ENCODE data around the gene DNAJC7. TPM values are rescaled to one million over a fixed set of nuclear protein-coding genes. Genes with fewer than 3 reads are reported as not detected.

The DNAJC7 gene
- total RNA-seq, 4 donors from 2014 or later = 46.5 to 72.5 (median 70.7) TPM

DNA sequence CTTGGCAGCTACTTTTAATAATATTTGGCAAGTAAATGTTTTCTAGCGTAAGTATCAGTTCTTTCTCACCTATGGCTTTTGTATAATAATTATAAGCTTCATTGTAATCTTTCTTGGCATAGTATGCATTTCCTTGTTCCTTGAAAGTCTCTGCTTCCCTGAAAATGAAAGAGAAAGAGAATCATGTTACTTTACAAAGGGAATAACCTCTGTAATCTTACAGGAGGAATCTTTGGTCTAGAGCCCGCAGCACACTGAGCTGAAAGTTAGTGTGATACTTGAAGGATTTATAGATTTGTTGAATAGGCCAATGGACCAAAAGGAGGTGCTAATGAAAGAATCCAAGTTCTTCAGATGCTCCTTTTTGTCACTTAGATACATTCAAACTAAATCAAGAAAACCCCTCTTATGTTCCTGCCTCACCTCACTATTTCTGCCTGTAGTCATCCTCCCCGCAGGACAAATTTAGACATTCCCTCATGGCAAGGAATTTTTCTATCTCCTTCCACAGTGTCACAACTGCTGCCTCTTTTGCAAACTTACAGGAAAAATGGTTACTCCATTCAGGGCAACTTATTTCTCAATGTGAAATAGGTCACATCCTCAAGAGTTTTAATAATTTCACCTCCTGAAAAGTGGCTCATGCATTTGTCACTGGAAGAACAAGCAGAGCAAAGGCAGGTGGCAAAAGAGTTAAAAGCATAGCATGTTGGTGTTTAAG lies 16.7 kb downstream of the DNAJC7 start:
- TF ChIP-seq, protein P1, sequence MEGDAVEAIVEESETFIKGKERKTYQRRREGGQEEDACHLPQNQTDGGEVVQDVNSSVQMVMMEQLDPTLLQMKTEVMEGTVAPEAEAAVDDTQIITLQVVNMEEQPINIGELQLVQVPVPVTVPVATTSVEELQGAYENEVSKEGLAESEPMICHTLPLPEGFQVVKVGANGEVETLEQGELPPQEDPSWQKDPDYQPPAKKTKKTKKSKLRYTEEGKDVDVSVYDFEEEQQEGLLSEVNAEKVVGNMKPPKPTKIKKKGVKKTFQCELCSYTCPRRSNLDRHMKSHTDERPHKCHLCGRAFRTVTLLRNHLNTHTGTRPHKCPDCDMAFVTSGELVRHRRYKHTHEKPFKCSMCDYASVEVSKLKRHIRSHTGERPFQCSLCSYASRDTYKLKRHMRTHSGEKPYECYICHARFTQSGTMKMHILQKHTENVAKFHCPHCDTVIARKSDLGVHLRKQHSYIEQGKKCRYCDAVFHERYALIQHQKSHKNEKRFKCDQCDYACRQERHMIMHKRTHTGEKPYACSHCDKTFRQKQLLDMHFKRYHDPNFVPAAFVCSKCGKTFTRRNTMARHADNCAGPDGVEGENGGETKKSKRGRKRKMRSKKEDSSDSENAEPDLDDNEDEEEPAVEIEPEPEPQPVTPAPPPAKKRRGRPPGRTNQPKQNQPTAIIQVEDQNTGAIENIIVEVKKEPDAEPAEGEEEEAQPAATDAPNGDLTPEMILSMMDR (IDR thresholded peaks at IDR 0.05) = no peak
- ATAC-seq (ENCODE audit: low FRiP score) (no peak), DNase-seq (ENCODE audit: low spot score) (no peak)

DNA sequence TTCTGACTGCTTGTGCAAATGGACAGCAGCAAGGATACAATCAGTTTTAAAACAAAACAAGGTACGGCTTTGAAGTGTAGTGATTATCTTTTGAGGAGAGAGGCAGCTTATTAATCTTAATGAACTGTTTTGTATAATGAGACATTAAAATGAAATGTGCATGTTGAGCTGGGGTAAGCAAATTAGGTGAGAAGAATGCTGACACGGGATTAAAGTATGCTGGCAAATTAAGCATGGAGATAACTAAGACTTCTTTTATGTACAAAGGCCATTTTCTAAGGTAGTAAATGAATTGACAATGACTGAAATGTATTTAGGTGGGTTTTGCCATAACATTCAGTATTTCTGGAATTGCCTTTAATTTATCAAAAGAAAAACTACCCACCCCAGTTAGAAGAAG lies 18.7 kb downstream of the DNAJC7 start:
- DNase-seq (ENCODE audit: low spot score) = no peak
- TF ChIP-seq, protein P1 (IDR thresholded peaks at IDR 0.05) = no peak
- ATAC-seq (ENCODE audit: low FRiP score) = no peak

DNA sequence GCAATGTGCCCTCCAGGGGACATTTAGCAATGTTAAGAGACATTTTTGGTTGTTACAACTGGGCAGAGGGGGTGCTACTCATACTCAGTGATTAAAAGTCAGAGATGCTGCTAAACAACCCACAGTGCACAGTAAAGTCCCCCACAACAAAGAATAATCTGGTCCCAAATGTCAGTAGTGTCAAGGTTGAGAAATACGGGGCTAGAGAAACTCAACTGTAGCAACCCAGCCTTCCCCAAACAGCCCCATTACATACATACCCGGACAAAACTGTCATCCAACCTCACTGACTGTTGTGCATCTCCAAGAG lies 20.4 kb downstream of the DNAJC7 start:
- TF ChIP-seq, protein P1 (IDR thresholded peaks at IDR 0.05) = no peak
- ATAC-seq (ENCODE audit: low FRiP score) (no peak), DNase-seq (ENCODE audit: low spot score) (no peak)

DNA sequence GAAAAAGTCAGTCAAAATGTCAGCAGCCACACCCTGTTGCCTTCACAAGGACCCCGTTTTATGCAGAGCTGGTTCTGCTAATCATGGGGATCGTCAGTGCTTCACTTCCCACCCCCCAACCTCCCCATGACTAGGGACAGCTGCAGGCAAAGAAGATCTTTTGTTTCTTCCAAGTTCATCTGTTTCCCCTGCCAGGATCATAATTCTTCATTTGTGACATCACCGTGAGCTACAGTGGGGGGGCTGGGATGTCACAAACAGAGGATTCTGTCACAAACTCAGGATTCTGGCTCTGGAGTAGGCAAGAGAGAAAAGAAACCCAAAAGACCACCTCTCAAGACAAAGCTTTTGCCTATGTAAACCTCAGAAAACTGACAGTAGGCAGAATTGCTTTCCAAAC lies 24.7 kb downstream of the DNAJC7 start:
- no peak for DNase-seq (ENCODE audit: low spot score)
- TF ChIP-seq, protein P1 (IDR thresholded peaks at IDR 0.05) = no peak
- ATAC-seq (ENCODE audit: low FRiP score) = no peak

DNA sequence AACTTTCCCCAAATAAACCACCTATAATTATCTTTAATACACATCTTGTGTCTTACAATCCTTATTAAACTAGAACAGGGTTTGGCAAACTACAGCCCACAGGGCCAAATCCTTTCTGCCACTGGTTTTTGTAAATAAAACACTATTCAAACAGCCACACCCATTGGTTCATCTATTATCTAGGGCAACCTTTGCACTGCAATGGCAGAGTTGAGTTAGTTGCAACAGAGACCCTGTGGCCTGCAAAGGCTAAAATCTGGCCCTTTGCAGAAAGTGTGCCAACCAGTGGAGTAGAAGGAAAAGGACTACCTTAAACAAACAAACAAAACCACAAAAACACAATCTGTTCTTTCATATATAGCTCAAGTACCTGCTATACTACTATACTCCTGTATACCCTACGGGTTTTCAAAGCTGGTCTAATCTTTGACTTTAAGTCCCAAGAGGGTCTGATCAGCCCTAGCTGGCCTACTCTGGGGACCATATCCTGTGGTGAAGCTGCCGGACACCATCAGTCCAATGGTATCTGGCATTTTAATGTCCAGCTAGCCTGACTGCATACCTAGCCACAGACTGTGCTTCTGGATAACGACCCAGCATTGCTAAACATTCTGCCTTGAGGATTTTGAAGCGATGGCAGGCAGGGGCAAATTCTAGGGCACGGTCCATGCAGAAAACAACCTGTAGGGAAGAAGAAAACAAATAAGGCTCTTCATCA lies 27.4 kb downstream of the DNAJC7 start:
- ATAC-seq (ENCODE audit: low FRiP score) (no peak), DNase-seq (ENCODE audit: low spot score) (no peak)
- TF ChIP-seq, protein P1 (IDR thresholded peaks at IDR 0.05) = no peak

DNA sequence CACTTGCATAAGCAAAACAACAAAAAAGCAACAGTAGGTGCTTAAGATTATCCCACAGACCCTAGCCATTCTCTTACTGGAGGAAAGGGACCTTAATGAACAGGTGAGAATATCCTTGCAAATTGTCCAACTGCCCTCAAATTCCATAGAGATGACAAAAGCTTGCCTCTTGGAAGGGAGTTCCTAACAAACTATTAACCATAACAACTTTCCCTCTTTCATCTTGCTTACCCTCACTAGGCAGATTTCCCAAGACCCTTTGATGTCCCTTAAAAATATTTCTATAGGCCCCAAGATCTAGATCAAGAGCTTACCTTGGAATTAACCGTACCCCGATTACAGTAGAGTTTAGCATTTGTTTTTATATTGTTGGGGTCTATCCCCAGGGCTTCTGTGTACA lies 28.8 kb downstream of the DNAJC7 start:
- DNase-seq (ENCODE audit: low spot score) (no peak), ATAC-seq (ENCODE audit: low FRiP score) (no peak)
- TF ChIP-seq, protein P1 (IDR thresholded peaks at IDR 0.05) = no peak

DNA sequence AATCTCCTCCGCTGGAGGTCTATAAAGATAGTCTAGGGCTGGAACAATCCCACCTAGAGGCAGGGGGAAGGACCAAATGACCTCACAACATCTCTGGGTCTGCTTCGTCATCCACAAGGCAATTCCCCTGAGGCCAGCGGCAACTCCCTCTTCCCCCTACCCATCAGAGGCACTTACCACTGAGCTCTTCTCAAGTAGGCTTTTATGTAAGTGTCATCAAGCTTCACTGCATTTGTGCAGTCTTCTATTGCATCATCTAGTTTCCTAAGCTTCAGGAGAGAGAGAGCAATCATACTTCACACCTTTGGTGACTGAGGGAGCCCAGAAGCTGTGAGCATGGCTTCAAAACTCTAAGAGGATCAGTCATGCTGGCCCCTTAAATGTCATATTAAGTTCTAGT lies 29.6 kb downstream of the DNAJC7 start:
- DNase-seq (ENCODE audit: low spot score) (no peak), ATAC-seq (ENCODE audit: low FRiP score) (no peak)
- TF ChIP-seq, protein P1 (IDR thresholded peaks at IDR 0.05) = no peak

Data from omental fat pad (tissue), 4 donors.